Measurements from ENCODE around the gene DCBLD1. TPM values are rescaled to one million over a fixed set of nuclear protein-coding genes. Genes with fewer than 3 reads are reported as not detected.

DCBLD1 gene
- total and polyA plus RNA-seq, 2 donors from 2014 or later, result 4.1 to 9.6 TPM

DNA sequence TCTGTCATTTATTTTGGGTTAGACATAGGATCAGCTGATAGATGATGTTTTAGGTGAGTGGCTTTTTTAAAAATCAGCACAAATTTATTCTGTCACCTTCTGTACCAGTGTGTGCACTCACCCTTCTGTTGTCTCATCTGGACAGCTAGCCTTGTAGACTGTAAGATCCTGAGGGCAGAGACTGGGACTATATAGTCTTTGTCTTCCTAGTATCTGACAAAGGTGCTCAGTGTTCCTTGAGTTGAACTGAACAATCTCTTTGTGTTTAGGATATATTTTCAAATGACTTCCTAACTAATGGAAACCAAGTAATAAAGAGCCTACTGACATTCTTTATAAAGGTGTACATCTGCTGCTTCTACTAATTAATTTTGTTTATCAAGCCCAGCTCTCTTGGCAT is 3.0 kb downstream of the DCBLD1 start:
- FAIRE-seq (no peak), DNase-seq (no peak)
- H3K4me1 ChIP-seq (ENCODE audit: control insufficient read depth in 2 of 3, insufficient read depth in 2 of 3, low read depth in 1 of 3, low read length in 3 of 3), result peaks cover 0 to 10% (median 0%) of the 10 kb centered on the region in 3 donors
- H3K36me3 ChIP-seq (ENCODE audit: control insufficient read depth in 2 of 3, insufficient read depth in 3 of 3, low read length in 3 of 3), result no peaks in the 10 kb centered on the region
- intact Hi-C loops (cut with DNase I), result no loop called here
- H3K9me3 ChIP-seq (ENCODE audit: control insufficient read depth in 2 of 3, insufficient read depth in 1 of 3, low read length in 3 of 3), result no peaks in the 10 kb centered on the region
- TF ChIP-seq, protein P1, sequence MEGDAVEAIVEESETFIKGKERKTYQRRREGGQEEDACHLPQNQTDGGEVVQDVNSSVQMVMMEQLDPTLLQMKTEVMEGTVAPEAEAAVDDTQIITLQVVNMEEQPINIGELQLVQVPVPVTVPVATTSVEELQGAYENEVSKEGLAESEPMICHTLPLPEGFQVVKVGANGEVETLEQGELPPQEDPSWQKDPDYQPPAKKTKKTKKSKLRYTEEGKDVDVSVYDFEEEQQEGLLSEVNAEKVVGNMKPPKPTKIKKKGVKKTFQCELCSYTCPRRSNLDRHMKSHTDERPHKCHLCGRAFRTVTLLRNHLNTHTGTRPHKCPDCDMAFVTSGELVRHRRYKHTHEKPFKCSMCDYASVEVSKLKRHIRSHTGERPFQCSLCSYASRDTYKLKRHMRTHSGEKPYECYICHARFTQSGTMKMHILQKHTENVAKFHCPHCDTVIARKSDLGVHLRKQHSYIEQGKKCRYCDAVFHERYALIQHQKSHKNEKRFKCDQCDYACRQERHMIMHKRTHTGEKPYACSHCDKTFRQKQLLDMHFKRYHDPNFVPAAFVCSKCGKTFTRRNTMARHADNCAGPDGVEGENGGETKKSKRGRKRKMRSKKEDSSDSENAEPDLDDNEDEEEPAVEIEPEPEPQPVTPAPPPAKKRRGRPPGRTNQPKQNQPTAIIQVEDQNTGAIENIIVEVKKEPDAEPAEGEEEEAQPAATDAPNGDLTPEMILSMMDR (IDR thresholded peaks at IDR 0.05; ENCODE audit: borderline replicate concordance, extremely low read depth, insufficient read depth), result no peak
- no peak overlapping the region for H3K4me3 ChIP-seq (ENCODE audit: low read length in 3 of 3)
- no peaks in the 10 kb centered on the region for H3K27me3 ChIP-seq (ENCODE audit: control insufficient read depth, insufficient read depth, low read length)
- no peak overlapping the region for H3K9ac ChIP-seq (ENCODE audit: low read length in 3 of 3)
- no peak overlapping the region for H3K27ac ChIP-seq (ENCODE audit: low read depth in 2 of 2, low read length in 2 of 2)

DNA sequence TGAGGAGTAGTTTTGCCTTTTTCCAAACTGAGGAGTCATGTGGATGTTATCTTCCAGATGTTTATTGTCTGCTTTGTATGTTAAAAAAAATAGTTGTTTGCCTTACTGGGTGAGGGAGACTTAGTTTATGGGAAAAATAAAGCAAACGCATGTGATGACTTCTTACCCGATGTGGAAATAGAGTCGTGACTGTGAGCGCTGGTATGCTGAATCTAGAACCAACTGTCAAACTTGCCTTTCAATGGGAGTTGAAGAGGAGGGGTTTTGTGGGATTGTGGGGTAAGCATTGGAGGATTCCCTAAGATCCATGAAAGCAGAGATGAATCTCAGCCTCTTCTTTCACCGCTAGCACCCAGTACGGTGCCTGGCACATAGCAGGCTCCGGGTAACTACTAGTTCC is 5.3 kb downstream of the DCBLD1 start:
- Histone ChIP-seq H3K36me3 (ENCODE audit: control insufficient read depth in 2 of 3, insufficient read depth in 3 of 3, low read length in 3 of 3) (no peaks in the 10 kb centered on the region), H3K27ac (ENCODE audit: low read depth in 2 of 2, low read length in 2 of 2) (no peak overlapping the region), H3K4me1 (ENCODE audit: control insufficient read depth in 2 of 3, insufficient read depth in 2 of 3, low read depth in 1 of 3, low read length in 3 of 3) (peaks cover 0 to 5% (median 0%) of the 10 kb centered on the region in 3 donors), H3K27me3 (ENCODE audit: control insufficient read depth, insufficient read depth, low read length) (no peaks in the 10 kb centered on the region), H3K9me3 (ENCODE audit: control insufficient read depth in 2 of 3, insufficient read depth in 1 of 3, low read length in 3 of 3) (no peaks in the 10 kb centered on the region), H3K4me3 (ENCODE audit: low read length in 3 of 3) (no peak overlapping the region), H3K9ac (ENCODE audit: low read length in 3 of 3) (no peak overlapping the region)
- TF ChIP-seq, protein P1 (IDR thresholded peaks at IDR 0.05; ENCODE audit: borderline replicate concordance, extremely low read depth, insufficient read depth), result no peak
- FAIRE-seq (no peak), DNase-seq (no peak)
- intact Hi-C loops (cut with DNase I), result no loop called here

DNA sequence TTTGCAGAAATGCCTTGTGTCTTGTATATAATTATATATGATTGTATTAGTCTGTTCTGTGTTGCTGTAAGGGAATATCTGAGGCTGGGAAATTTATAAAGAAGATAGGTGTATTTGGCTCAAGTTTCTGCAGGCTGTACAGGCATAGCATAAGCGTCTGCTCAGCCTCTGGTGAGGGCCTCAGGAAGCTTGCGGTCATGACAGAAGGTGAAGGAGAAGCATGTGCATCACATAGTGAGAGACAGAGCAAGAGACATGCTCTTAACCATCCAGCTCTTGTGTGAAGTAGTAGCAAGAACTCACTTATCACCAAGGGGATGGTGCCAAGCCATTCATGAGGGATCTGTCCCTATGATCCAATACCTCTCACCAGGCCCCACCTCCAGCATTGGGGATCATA is 6.5 kb downstream of the DCBLD1 start:
- peaks cover 0 to 2% (median 0%) of the 10 kb centered on the region in 3 donors for H3K4me1 ChIP-seq (ENCODE audit: control insufficient read depth in 2 of 3, insufficient read depth in 2 of 3, low read depth in 1 of 3, low read length in 3 of 3)
- no peaks in the 10 kb centered on the region for H3K27me3 ChIP-seq (ENCODE audit: control insufficient read depth, insufficient read depth, low read length)
- H3K9me3 ChIP-seq (ENCODE audit: control insufficient read depth in 2 of 3, insufficient read depth in 1 of 3, low read length in 3 of 3), result no peaks in the 10 kb centered on the region
- no peak for DNase-seq
- no peak overlapping the region for H3K4me3 ChIP-seq (ENCODE audit: low read length in 3 of 3)
- no peak overlapping the region for H3K9ac ChIP-seq (ENCODE audit: low read length in 3 of 3)
- no peak for FAIRE-seq
- TF ChIP-seq, protein P1 (IDR thresholded peaks at IDR 0.05; ENCODE audit: borderline replicate concordance, extremely low read depth, insufficient read depth), result no peak
- H3K36me3 ChIP-seq (ENCODE audit: control insufficient read depth in 2 of 3, insufficient read depth in 3 of 3, low read length in 3 of 3), result no peaks in the 10 kb centered on the region
- intact Hi-C loops (cut with DNase I), result no loop called here
- no peak overlapping the region for H3K27ac ChIP-seq (ENCODE audit: low read depth in 2 of 2, low read length in 2 of 2)

DNA sequence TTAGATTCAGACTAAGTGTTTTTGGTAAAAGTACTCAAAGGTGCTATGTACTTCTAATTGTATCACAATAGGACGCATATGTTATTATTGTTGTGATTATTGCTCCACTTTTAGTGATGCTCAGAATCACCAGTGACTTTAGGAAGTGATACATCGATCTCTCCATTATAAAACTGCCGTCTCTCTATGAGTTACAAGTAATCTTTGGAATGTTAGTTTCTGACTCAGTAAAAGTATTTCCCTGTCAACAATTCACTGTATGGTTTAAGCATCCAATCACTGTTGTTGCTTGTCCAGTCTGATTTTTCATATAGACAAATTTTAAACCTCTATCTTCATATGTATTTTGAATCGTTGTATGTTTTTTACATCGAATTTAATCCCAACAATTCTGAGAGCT is 9.4 kb downstream of the DCBLD1 start:
- DNase-seq (no peak), FAIRE-seq (no peak)
- no peak overlapping the region for H3K4me3 ChIP-seq (ENCODE audit: low read length in 3 of 3)
- no peak overlapping the region for H3K27ac ChIP-seq (ENCODE audit: low read depth in 2 of 2, low read length in 2 of 2)
- H3K36me3 ChIP-seq (ENCODE audit: control insufficient read depth in 2 of 3, insufficient read depth in 3 of 3, low read length in 3 of 3), result no peaks in the 10 kb centered on the region
- no peaks in the 10 kb centered on the region for H3K9me3 ChIP-seq (ENCODE audit: control insufficient read depth in 2 of 3, insufficient read depth in 1 of 3, low read length in 3 of 3)
- no peaks in the 10 kb centered on the region for H3K27me3 ChIP-seq (ENCODE audit: control insufficient read depth, insufficient read depth, low read length)
- no peak overlapping the region for H3K9ac ChIP-seq (ENCODE audit: low read length in 3 of 3)
- intact Hi-C loops (cut with DNase I), result no loop called here
- H3K4me1 ChIP-seq (ENCODE audit: control insufficient read depth in 2 of 3, insufficient read depth in 2 of 3, low read depth in 1 of 3, low read length in 3 of 3), result peaks cover 0 to 10% (median 3%) of the 10 kb centered on the region in 3 donors
- TF ChIP-seq, protein P1 (IDR thresholded peaks at IDR 0.05; ENCODE audit: borderline replicate concordance, extremely low read depth, insufficient read depth), result no peak

All from kidney (tissue), 14 donors.